ENCODE measurements around the gene POLR1G. TPM values are rescaled to one million over a fixed set of nuclear protein-coding genes. Genes with fewer than 3 reads are reported as not detected.

The POLR1G gene
- total and polyA plus RNA-seq, 9 of the 15 experiments (the other 6 are each of a cell fraction or from before 2014, with no cell fraction given), result 3.0 to 50.1 (median 27.4) TPM

DNA sequence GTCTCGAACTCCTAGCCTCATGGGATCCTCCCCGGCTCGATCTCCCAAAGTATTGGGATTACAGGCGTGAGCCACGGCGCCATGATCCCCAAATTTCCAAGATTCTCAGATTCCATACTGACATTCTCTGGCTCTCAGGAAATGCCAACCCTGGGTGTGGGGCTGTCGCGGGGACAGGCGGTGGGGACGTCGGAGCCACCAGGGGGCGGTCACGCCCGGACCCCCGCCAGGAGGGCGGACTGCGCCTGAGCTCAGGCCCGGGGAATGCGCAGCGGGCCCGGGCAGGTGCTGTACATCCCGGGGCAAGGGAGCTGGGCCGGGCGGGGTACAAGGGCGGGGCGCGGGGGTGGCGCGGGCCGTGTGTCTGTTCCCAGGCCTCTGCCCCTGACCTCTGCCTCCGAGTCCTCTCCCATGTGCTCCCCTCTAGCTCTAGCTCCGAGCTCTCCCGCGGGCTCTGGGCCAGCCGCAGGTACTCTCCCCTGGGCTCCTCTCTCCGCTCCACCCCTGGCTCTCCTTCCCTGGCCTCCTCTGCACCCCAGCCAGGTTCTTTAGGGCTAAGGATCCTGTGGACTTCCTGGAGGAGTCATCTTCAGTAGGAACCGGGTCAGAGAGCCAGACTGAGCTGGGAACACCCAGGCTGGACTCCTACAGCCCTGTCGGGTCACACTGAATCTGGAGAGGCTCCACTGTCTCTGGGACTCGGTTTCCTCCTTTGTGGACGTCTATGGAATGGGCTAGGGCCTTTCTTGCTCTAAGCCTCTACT is 4.0 kb upstream of the POLR1G start (continued):
- TF ChIP-seq, protein P1, sequence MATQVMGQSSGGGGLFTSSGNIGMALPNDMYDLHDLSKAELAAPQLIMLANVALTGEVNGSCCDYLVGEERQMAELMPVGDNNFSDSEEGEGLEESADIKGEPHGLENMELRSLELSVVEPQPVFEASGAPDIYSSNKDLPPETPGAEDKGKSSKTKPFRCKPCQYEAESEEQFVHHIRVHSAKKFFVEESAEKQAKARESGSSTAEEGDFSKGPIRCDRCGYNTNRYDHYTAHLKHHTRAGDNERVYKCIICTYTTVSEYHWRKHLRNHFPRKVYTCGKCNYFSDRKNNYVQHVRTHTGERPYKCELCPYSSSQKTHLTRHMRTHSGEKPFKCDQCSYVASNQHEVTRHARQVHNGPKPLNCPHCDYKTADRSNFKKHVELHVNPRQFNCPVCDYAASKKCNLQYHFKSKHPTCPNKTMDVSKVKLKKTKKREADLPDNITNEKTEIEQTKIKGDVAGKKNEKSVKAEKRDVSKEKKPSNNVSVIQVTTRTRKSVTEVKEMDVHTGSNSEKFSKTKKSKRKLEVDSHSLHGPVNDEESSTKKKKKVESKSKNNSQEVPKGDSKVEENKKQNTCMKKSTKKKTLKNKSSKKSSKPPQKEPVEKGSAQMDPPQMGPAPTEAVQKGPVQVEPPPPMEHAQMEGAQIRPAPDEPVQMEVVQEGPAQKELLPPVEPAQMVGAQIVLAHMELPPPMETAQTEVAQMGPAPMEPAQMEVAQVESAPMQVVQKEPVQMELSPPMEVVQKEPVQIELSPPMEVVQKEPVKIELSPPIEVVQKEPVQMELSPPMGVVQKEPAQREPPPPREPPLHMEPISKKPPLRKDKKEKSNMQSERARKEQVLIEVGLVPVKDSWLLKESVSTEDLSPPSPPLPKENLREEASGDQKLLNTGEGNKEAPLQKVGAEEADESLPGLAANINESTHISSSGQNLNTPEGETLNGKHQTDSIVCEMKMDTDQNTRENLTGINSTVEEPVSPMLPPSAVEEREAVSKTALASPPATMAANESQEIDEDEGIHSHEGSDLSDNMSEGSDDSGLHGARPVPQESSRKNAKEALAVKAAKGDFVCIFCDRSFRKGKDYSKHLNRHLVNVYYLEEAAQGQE (IDR thresholded peaks at IDR 0.05; ENCODE audit: borderline replicate concordance), result peak; percentile 43; the same call in 1 of the 2 replicates
- TF ChIP-seq, protein P1 (CRISPR knock-in tag; IDR thresholded peaks at IDR 0.05; ENCODE audit: low read depth), result no peak
- TF ChIP-seq RAD21 (CRISPR knock-in tag; conservative IDR thresholded peaks at IDR 0.05 in 1 of 2, IDR thresholded peaks at IDR 0.05 in 1 of 2), result peak in 1 of 2 experiments; percentile 53; a peak in 2 of 4 replicates
- TF ChIP-seq GABPB1 (CRISPR knock-in tag; IDR thresholded peaks at IDR 0.05), result 0 out of 2 replicates have a peak, but pooled peaks have one; percentile 30
- TF ChIP-seq, protein P2, sequence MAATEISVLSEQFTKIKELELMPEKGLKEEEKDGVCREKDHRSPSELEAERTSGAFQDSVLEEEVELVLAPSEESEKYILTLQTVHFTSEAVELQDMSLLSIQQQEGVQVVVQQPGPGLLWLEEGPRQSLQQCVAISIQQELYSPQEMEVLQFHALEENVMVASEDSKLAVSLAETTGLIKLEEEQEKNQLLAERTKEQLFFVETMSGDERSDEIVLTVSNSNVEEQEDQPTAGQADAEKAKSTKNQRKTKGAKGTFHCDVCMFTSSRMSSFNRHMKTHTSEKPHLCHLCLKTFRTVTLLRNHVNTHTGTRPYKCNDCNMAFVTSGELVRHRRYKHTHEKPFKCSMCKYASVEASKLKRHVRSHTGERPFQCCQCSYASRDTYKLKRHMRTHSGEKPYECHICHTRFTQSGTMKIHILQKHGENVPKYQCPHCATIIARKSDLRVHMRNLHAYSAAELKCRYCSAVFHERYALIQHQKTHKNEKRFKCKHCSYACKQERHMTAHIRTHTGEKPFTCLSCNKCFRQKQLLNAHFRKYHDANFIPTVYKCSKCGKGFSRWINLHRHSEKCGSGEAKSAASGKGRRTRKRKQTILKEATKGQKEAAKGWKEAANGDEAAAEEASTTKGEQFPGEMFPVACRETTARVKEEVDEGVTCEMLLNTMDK (IDR thresholded peaks at IDR 0.05; ENCODE audit: borderline replicate concordance, insufficient read depth, low read depth, low read length, poor library complexity, severe bottlenecking), result peak; percentile 81
- TF ChIP-seq, protein P3, sequence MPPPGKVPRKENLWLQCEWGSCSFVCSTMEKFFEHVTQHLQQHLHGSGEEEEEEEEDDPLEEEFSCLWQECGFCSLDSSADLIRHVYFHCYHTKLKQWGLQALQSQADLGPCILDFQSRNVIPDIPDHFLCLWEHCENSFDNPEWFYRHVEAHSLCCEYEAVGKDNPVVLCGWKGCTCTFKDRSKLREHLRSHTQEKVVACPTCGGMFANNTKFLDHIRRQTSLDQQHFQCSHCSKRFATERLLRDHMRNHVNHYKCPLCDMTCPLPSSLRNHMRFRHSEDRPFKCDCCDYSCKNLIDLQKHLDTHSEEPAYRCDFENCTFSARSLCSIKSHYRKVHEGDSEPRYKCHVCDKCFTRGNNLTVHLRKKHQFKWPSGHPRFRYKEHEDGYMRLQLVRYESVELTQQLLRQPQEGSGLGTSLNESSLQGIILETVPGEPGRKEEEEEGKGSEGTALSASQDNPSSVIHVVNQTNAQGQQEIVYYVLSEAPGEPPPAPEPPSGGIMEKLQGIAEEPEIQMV (tag; conservative IDR thresholded peaks at IDR 0.05; ENCODE audit: low read depth), result no peak
- TF ChIP-seq SMC3 (conservative IDR thresholded peaks at IDR 0.05; ENCODE audit: insufficient read depth, low read depth, low read length), result peak; percentile 42

Data from K562 (cell line).